Parathyroid adenoma (tissue), 2 donors: ENCODE results near the gene PHF24.
A peak's percentile ranks its signal among the peaks of the same experiment; 100 is the strongest.

Source experiments
- H2AFZ ChIP-seq: fragments of 300-600 bp; sonication (generic); one replicate; pipeline ENCODE4 v1.7.0; 2017; ENCODE audit warnings: antibody characterized with exemption, mild to moderate bottlenecking
- H3K27ac ChIP-seq: fragments of 300-600 bp; sonication (generic); one replicate; pipeline ENCODE4 v1.7.0; 2017
- H3K27me3 ChIP-seq: fragments of 300-600 bp; sonication (generic); one replicate; pipeline ENCODE4 v1.7.0; 2017; ENCODE audit warnings: low read length; ENCODE audit not compliant: control insufficient read depth, insufficient read depth
- H3K36me3 ChIP-seq: fragments of 300-600 bp; sonication (generic); one replicate; pipeline ENCODE4 v1.7.0; 2017; ENCODE audit warnings: low read length; ENCODE audit not compliant: control insufficient read depth, insufficient read depth
- H3K4me1 ChIP-seq: fragments of 300-600 bp; sonication (generic); one replicate; pipeline ENCODE4 v1.7.0; 2017; ENCODE audit warnings: control low read depth
- H3K4me2 ChIP-seq: fragments of 300-600 bp; sonication (generic); one replicate; pipeline ENCODE4 v1.7.0; 2017; ENCODE audit warnings: low read length
- H3K4me3 ChIP-seq: fragments of 300-600 bp; sonication (generic); one replicate; pipeline ENCODE4 v1.7.0; 2017; ENCODE audit warnings: low read depth, low read length
- H3K79me2 ChIP-seq: fragments of 300-600 bp; sonication (generic); one replicate; pipeline ENCODE4 v1.7.0; 2017; ENCODE audit warnings: control low read depth
- H3K9ac ChIP-seq: fragments of 300-600 bp; sonication (generic); one replicate; pipeline ENCODE4 v1.7.0; 2017; ENCODE audit warnings: mild to moderate bottlenecking
- H3K9me3 ChIP-seq: fragments of 300-600 bp; sonication (generic); one replicate; pipeline ENCODE4 v1.7.0; 2017; ENCODE audit warnings: low read length; ENCODE audit not compliant: control insufficient read depth
- CTCF ChIP-seq: fragments of 300-600 bp; sonication (generic); IDR thresholded peaks from one replicate; pipeline ENCODE4 v1.7.0; 2017; ENCODE audit warnings: antibody characterized with exemption, mild to moderate bottlenecking
- donor health status: primary hyperparathyroidism.

PHF24 gene

GRCh38 chr9:34987160-34987901 lies 29.2 kb downstream of the PHF24 start:
- H2AFZ ChIP-seq = no peak overlapping the region
- no peaks in the 10 kb centered on the region for H3K79me2 ChIP-seq
- H3K9ac ChIP-seq = no peak overlapping the region
- TF ChIP-seq CTCF = no peak
- no peaks in the 10 kb centered on the region for H3K4me1 ChIP-seq
- H3K4me3 ChIP-seq = no peak overlapping the region
- H3K36me3 ChIP-seq = no peaks in the 10 kb centered on the region
- no peaks in the 10 kb centered on the region for H3K9me3 ChIP-seq
- H3K27ac ChIP-seq = no peak overlapping the region
- H3K4me2 ChIP-seq = no peak overlapping the region
- H3K27me3 ChIP-seq = no peaks in the 10 kb centered on the region

GRCh38 chr9:34988218-34989002 lies 30.3 kb downstream of the PHF24 start:
- TF ChIP-seq CTCF = no peak
- no peaks in the 10 kb centered on the region for H3K36me3 ChIP-seq
- H3K9me3 ChIP-seq = no peaks in the 10 kb centered on the region
- H3K27me3 ChIP-seq = no peaks in the 10 kb centered on the region
- peak overlapping the region; percentile 57 for H2AFZ ChIP-seq
- H3K4me3 ChIP-seq = peak overlapping the region; percentile 80
- H3K27ac ChIP-seq = peak overlapping the region; percentile 75
- H3K9ac ChIP-seq = no peak overlapping the region
- peak overlapping the region; percentile 86 for H3K4me2 ChIP-seq
- no peaks in the 10 kb centered on the region for H3K4me1 ChIP-seq
- H3K79me2 ChIP-seq = no peaks in the 10 kb centered on the region

- Histone ChIP-seq H3K36me3 (no peaks in the 10 kb centered on the region), H3K9ac (no peak within 1 kb of the TSS), H3K27ac (peak within 1 kb of the TSS; percentile 75), H3K79me2 (no peaks in the 10 kb centered on the region), H3K9me3 (no peaks in the 10 kb centered on the region), H3K4me1 (no peaks in the 10 kb centered on the region), H3K4me2 (peak within 1 kb of the TSS; percentile 86), H3K4me3 (peak within 1 kb of the TSS; percentile 80), H2AFZ (peak within 1 kb of the TSS; percentile 88), H3K27me3 (no peaks in the 10 kb centered on the region)
- TF ChIP-seq CTCF = no peak
These were observed 31.2 kb downstream of the PHF24 start, which contains the start of gene DNAJB5 for GRCh38 chr9:34989003-34989945. Gene DNAJB5, plus strand, starts transcription at chr9:34989745. Its CDS starts 886 bp downstream, at chr9:34990631.

- Histone ChIP-seq H3K4me1 (no peaks in the 10 kb centered on the region), H3K4me2 (peak overlapping the region; percentile 66), H3K36me3 (no peaks in the 10 kb centered on the region), H3K9ac (no peak overlapping the region), H3K9me3 (no peaks in the 10 kb centered on the region), H3K79me2 (no peaks in the 10 kb centered on the region), H3K27me3 (no peaks in the 10 kb centered on the region), H3K4me3 (peak overlapping the region; percentile 80), H3K27ac (peak overlapping the region; percentile 54), H2AFZ (peak overlapping the region; percentile 88)
- no peak for TF ChIP-seq CTCF
These were observed 32.0 kb downstream of the PHF24 start for GRCh38 chr9:34989946-34990635.
